ENCODE results near the gene CASP2. TPM values are rescaled to one million over a fixed set of nuclear protein-coding genes. Genes with fewer than 3 reads are reported as not detected.
A peak's percentile ranks its signal among the peaks of the same experiment; 100 is the strongest.

CASP2 gene
- polyA plus RNA-seq, 3 donors = 7.9 to 30.2 (median 12.2) TPM

DNA sequence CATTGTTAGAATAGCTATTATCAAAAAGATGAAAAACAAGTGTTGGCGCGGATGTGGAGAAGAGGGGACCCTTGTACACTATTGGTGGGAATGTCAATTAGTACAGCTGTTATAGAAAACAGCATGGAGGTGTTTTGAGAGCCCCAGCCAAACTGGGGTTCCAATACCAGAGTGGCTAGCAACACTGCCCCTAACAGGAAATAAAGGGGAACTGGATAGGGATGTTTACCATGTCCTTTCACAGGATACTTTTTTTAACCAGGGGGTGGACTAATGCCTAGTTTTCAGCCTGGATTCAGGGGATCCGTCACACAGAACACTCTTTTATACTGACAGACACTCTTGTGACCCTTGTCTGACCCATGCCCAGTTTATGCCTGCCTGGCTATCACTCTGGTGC is 31.8 kb upstream of the CASP2 start:
- H3K27ac Mint-ChIP-seq = no peak overlapping the region
- Histone ChIP-seq H4K20me1 (ENCODE audit: insufficient read depth, low read length) (no peaks in the 10 kb centered on the region), H3K27me3 (ENCODE audit: control insufficient read depth in 2 of 2, insufficient read depth in 2 of 2, low read length in 2 of 2) (no peaks in the 10 kb centered on the region), H3K4me2 (replicated peaks; ENCODE audit: extremely low read depth, low read length, poor library complexity, severe bottlenecking) (no peak overlapping the region), H3K79me2 (ENCODE audit: insufficient read depth, low read length) (no peaks in the 10 kb centered on the region), H3K27ac (ENCODE audit: low read depth in 1 of 2, low read length in 2 of 2) (no peak overlapping the region), H3K9ac (ENCODE audit: insufficient read depth, low read length, poor library complexity, severe bottlenecking) (no peak overlapping the region), H3K9me3 (replicated peaks in 1 of 2; ENCODE audit: control insufficient read depth in 1 of 2, insufficient read depth in 1 of 2, low read length in 2 of 2) (peaks cover 0 to 3% of the 10 kb centered on the region in 2 donors), H3K4me3 (replicated peaks in 1 of 3; ENCODE audit: low read depth in 2 of 3, low read length in 3 of 3) (no peak overlapping the region), H2AFZ (ENCODE audit: insufficient read depth, low read depth, low read length, poor library complexity, severe bottlenecking) (no peak overlapping the region), H3K4me1 (ENCODE audit: control insufficient read depth in 1 of 2, insufficient read depth in 2 of 2, low read length in 2 of 2) (peaks cover 8 to 17% of the 10 kb centered on the region in 2 donors), H3K36me3 (replicated peaks in 1 of 2; ENCODE audit: control insufficient read depth in 1 of 2, insufficient read depth in 2 of 2, low read length in 2 of 2) (no peaks in the 10 kb centered on the region)
- 100% methylated on average over 1 of the region's 3 CpGs for WGBS (ENCODE audit: insufficient coverage)
- TF ChIP-seq, protein P1, sequence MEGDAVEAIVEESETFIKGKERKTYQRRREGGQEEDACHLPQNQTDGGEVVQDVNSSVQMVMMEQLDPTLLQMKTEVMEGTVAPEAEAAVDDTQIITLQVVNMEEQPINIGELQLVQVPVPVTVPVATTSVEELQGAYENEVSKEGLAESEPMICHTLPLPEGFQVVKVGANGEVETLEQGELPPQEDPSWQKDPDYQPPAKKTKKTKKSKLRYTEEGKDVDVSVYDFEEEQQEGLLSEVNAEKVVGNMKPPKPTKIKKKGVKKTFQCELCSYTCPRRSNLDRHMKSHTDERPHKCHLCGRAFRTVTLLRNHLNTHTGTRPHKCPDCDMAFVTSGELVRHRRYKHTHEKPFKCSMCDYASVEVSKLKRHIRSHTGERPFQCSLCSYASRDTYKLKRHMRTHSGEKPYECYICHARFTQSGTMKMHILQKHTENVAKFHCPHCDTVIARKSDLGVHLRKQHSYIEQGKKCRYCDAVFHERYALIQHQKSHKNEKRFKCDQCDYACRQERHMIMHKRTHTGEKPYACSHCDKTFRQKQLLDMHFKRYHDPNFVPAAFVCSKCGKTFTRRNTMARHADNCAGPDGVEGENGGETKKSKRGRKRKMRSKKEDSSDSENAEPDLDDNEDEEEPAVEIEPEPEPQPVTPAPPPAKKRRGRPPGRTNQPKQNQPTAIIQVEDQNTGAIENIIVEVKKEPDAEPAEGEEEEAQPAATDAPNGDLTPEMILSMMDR (IDR thresholded peaks at IDR 0.05) = peak; percentile 37
- H3K9me3 Mint-ChIP-seq = peaks cover 0 to 11% (median 5%) of the 10 kb centered on the region in 7 donors
- no peak overlapping the region for H3K4me3 Mint-ChIP-seq
- H3K36me3 Mint-ChIP-seq = no peaks in the 10 kb centered on the region
- DNase-seq = no peak
- peaks cover 19% of the 10 kb centered on the region for H3K4me1 Mint-ChIP-seq
- peaks cover 0 to 3% (median 0%) of the 10 kb centered on the region in 3 donors for H3K27me3 Mint-ChIP-seq (ENCODE audit: low read depth in 3 of 3)
- intact Hi-C loops (cut with micrococcal nuclease) = no loop called here

DNA sequence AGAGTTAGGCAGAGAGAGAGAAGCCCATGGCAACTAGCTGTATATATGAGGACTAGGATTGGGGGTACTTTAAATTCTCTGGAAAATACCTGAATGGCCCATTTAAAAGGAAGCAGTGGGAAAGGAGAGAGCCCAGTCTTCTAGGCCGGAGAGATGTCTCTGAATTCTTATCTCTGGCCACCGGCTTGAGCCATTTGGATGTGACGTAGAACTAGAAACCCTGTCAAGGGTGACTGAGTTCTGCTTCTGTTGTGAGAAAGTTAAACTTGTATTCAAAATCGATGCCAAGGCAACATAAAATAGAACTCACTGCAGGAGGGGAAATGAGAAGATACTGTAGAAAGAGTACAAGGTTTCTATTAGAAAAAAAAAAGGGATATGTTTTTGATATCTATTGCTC is 31.2 kb upstream of the CASP2 start:
- Histone ChIP-seq H3K79me2 (ENCODE audit: insufficient read depth, low read length) (no peaks in the 10 kb centered on the region), H3K9me3 (replicated peaks in 1 of 2; ENCODE audit: control insufficient read depth in 1 of 2, insufficient read depth in 1 of 2, low read length in 2 of 2) (peaks cover 0 to 3% of the 10 kb centered on the region in 2 donors), H3K4me1 (ENCODE audit: control insufficient read depth in 1 of 2, insufficient read depth in 2 of 2, low read length in 2 of 2) (peaks cover 6 to 11% of the 10 kb centered on the region in 2 donors), H3K36me3 (replicated peaks in 1 of 2; ENCODE audit: control insufficient read depth in 1 of 2, insufficient read depth in 2 of 2, low read length in 2 of 2) (no peaks in the 10 kb centered on the region), H3K9ac (ENCODE audit: insufficient read depth, low read length, poor library complexity, severe bottlenecking) (no peak overlapping the region), H3K27ac (ENCODE audit: low read depth in 1 of 2, low read length in 2 of 2) (no peak overlapping the region), H4K20me1 (ENCODE audit: insufficient read depth, low read length) (no peaks in the 10 kb centered on the region), H3K4me2 (replicated peaks; ENCODE audit: extremely low read depth, low read length, poor library complexity, severe bottlenecking) (no peak overlapping the region), H3K27me3 (ENCODE audit: control insufficient read depth in 2 of 2, insufficient read depth in 2 of 2, low read length in 2 of 2) (no peaks in the 10 kb centered on the region), H3K4me3 (replicated peaks in 1 of 3; ENCODE audit: low read depth in 2 of 3, low read length in 3 of 3) (no peak overlapping the region), H2AFZ (ENCODE audit: insufficient read depth, low read depth, low read length, poor library complexity, severe bottlenecking) (no peak overlapping the region)
- no peak for DNase-seq
- intact Hi-C loops (cut with micrococcal nuclease) = no loop called here
- no peaks in the 10 kb centered on the region for H3K36me3 Mint-ChIP-seq
- peaks cover 0 to 11% (median 5%) of the 10 kb centered on the region in 7 donors for H3K9me3 Mint-ChIP-seq
- no peak overlapping the region for H3K4me3 Mint-ChIP-seq
- TF ChIP-seq, protein P1 (IDR thresholded peaks at IDR 0.05) = no peak
- peaks cover 13% of the 10 kb centered on the region for H3K4me1 Mint-ChIP-seq
- peaks cover 0 to 3% (median 0%) of the 10 kb centered on the region in 3 donors for H3K27me3 Mint-ChIP-seq (ENCODE audit: low read depth in 3 of 3)
- WGBS (ENCODE audit: insufficient coverage) = 95% methylated on average over 4 of the region's 4 CpGs
- peak overlapping the region in 1 of 7 donors; percentile 60 for H3K27ac Mint-ChIP-seq

Data from CD14-positive monocyte (primary cell).